IPS DF 6.9 (cell line): Measurements from ENCODE around the gene NOS1.
"Not testable (repeated sequence)": the region's sequence is repeated elsewhere in the genome, so short reads cannot be mapped to it uniquely, and the experiment has no call there.

Experiments
- DNase-seq: peaks from one replicate; pipeline ENCODE4 v3.0.0-alpha.2; 2013; ENCODE audit warnings: low read depth, low spot score
- H3K27ac ChIP-seq: one replicate; pipeline ENCODE4 v1.5.1; 2013; ENCODE audit warnings: low read length, control low read depth
- H3K27me3 ChIP-seq: 2 replicates; pipeline ENCODE4 v1.6.1; 2013; ENCODE audit warnings: mild to moderate bottlenecking, low read length; ENCODE audit not compliant: control insufficient read depth, insufficient read depth
- H3K36me3 ChIP-seq: 2 replicates; pipeline ENCODE4 v1.6.1; 2013; ENCODE audit warnings: low read length; ENCODE audit not compliant: control insufficient read depth, insufficient read depth
- H3K4me1 ChIP-seq: 2 replicates; pipeline ENCODE4 v1.6.1; 2013; ENCODE audit warnings: low read length; ENCODE audit not compliant: control insufficient read depth, insufficient read depth
- H3K4me3 ChIP-seq: 2 replicates; pipeline ENCODE4 v1.5.1; 2013; ENCODE audit warnings: mild to moderate bottlenecking, low read length
- H3K9me3 ChIP-seq: 2 replicates; pipeline ENCODE4 v1.6.1; 2013; ENCODE audit warnings: low read length, inconsistent platforms; ENCODE audit not compliant: control insufficient read depth, insufficient read depth
- WGBS: extraction: QIAGEN DNeasy Blood & Tissue Kit; methylation state at CpG from one replicate; pipeline ENCODE4 v1.1.7; 2013; ENCODE audit warnings: mixed read lengths, missing lambda C conversion rate; ENCODE audit not compliant: insufficient read length, insufficient coverage; 5-methylcytosine and 5-hydroxymethylcytosine counted together

The NOS1 gene

GRCh38 chr12:117182866-117183265 lies 178.6 kb downstream of the NOS1 start:
- Histone ChIP-seq H3K27ac (no peak overlapping the region), H3K4me1 (no peaks in the 10 kb centered on the region), H3K36me3 (no peaks in the 10 kb centered on the region; the same call in 1 of the 2 replicates), H3K9me3 (no peaks in the 10 kb centered on the region), H3K4me3 (no peak overlapping the region), H3K27me3 (no peaks in the 10 kb centered on the region)
- WGBS, result no CpG with 5 or more reads among the region's 3 CpGs
- no peak for DNase-seq

- H3K36me3 ChIP-seq, DNase-seq, H3K4me1 ChIP-seq, H3K27ac ChIP-seq, H3K9me3 ChIP-seq, H3K27me3 ChIP-seq, H3K4me3 ChIP-seq: not testable (repeated sequence)
- no CpG with 5 or more reads among the region's 8 CpGs for WGBS
These were observed 180.0 kb downstream of the NOS1 start for GRCh38 chr12:117181468-117181843.

GRCh38 chr12:117180758-117181467 lies 180.5 kb downstream of the NOS1 start:
- Histone ChIP-seq H3K36me3 (peaks cover 6% of the 10 kb centered on the region; the same call in 1 of the 2 replicates), H3K27ac (no peak overlapping the region), H3K9me3 (no peaks in the 10 kb centered on the region), H3K4me1 (no peaks in the 10 kb centered on the region), H3K4me3 (no peak overlapping the region), H3K27me3 (no peaks in the 10 kb centered on the region)
- no peak for DNase-seq
- WGBS, result no CpG with 5 or more reads among the region's 4 CpGs

- H3K36me3 ChIP-seq, result peaks cover 16% of the 10 kb centered on the region; the same call in 1 of the 2 replicates
- H3K27me3 ChIP-seq, result no peaks in the 10 kb centered on the region
These were observed 182.7 kb downstream of the NOS1 start for GRCh38 chr12:117178745-117179144.

GRCh38 chr12:117178301-117178700 lies 183.1 kb downstream of the NOS1 start:
- no CpG with 5 or more reads among the region's 10 CpGs for WGBS
- H3K4me3 ChIP-seq, result no peak overlapping the region
- peaks cover 17% of the 10 kb centered on the region; the same call in 1 of the 2 replicates for H3K36me3 ChIP-seq

More at GRCh38 chr12:117178745-117179144, 182.7 kb downstream of the NOS1 start:
- H3K4me1 ChIP-seq, result no peaks in the 10 kb centered on the region
- H3K27ac ChIP-seq, result no peak overlapping the region
- H3K9me3 ChIP-seq, result no peaks in the 10 kb centered on the region
- no peak for DNase-seq
- no peak overlapping the region for H3K4me3 ChIP-seq
- WGBS, result no CpG with 5 or more reads among the region's 2 CpGs

GRCh38 chr12:117172168-117172567 lies 189.3 kb downstream of the NOS1 start:
- H3K4me1 ChIP-seq, result no peaks in the 10 kb centered on the region
- H3K36me3 ChIP-seq, result peaks cover 31% of the 10 kb centered on the region; the same call in 1 of the 2 replicates
- no CpG with 5 or more reads among the region's 3 CpGs for WGBS

More at GRCh38 chr12:117178301-117178700, 183.1 kb downstream of the NOS1 start:
- DNase-seq, result no peak
- Histone ChIP-seq H3K27me3 (no peaks in the 10 kb centered on the region), H3K27ac (no peak overlapping the region), H3K9me3 (no peaks in the 10 kb centered on the region), H3K4me1 (no peaks in the 10 kb centered on the region)

GRCh38 chr12:117171499-117172162 lies 189.8 kb downstream of the NOS1 start:
- no peaks in the 10 kb centered on the region for H3K4me1 ChIP-seq
- peaks cover 36% of the 10 kb centered on the region; the same call in 1 of the 2 replicates for H3K36me3 ChIP-seq
- no peak for DNase-seq
- H3K27ac ChIP-seq, result no peak overlapping the region
- no CpG with 5 or more reads among the region's 2 CpGs for WGBS
- no peaks in the 10 kb centered on the region for H3K27me3 ChIP-seq
- H3K4me3 ChIP-seq, result no peak overlapping the region
- no peaks in the 10 kb centered on the region for H3K9me3 ChIP-seq

More at GRCh38 chr12:117172168-117172567, 189.3 kb downstream of the NOS1 start:
- no peak for DNase-seq
- Histone ChIP-seq H3K27ac (no peak overlapping the region), H3K27me3 (no peaks in the 10 kb centered on the region), H3K4me3 (no peak overlapping the region), H3K9me3 (no peaks in the 10 kb centered on the region)

GRCh38 chr12:117169548-117169947 lies 191.9 kb downstream of the NOS1 start:
- no peaks in the 10 kb centered on the region for H3K27me3 ChIP-seq
- no peak overlapping the region for H3K4me3 ChIP-seq
- DNase-seq, result no peak
- H3K4me1 ChIP-seq, result no peaks in the 10 kb centered on the region
- H3K36me3 ChIP-seq, result peaks cover 34% of the 10 kb centered on the region; the same call in 1 of the 2 replicates
- no peak overlapping the region for H3K27ac ChIP-seq
- no peaks in the 10 kb centered on the region for H3K9me3 ChIP-seq
- WGBS, result no CpG with 5 or more reads among the region's 3 CpGs

- H3K9me3 ChIP-seq, result no peaks in the 10 kb centered on the region
- WGBS, result no CpG with 5 or more reads among the region's 3 CpGs
- H3K36me3 ChIP-seq, result peaks cover 29% of the 10 kb centered on the region; the same call in 1 of the 2 replicates
- DNase-seq, result no peak
- no peak overlapping the region for H3K27ac ChIP-seq
- no peak overlapping the region for H3K4me3 ChIP-seq
- H3K4me1 ChIP-seq, result no peaks in the 10 kb centered on the region
- no peaks in the 10 kb centered on the region for H3K27me3 ChIP-seq
These were observed 192.4 kb downstream of the NOS1 start for GRCh38 chr12:117168976-117169375.

- Histone ChIP-seq H3K9me3 (no peaks in the 10 kb centered on the region), H3K4me1 (no peaks in the 10 kb centered on the region), H3K36me3 (peaks cover 28% of the 10 kb centered on the region; the same call in 1 of the 2 replicates), H3K4me3 (no peak overlapping the region), H3K27me3 (no peaks in the 10 kb centered on the region), H3K27ac (no peak overlapping the region)
- DNase-seq, result no peak
- no CpG with 5 or more reads among the region's 4 CpGs for WGBS
These were observed 193.7 kb downstream of the NOS1 start for GRCh38 chr12:117167769-117168168.
